Epidermal melanocyte (primary cell): ENCODE data around the gene VAC14.

Experiments used
- DNase-seq: peaks from one replicate; pipeline ENCODE4 v3.0.0; 2011; ENCODE audit warnings: low spot score; ENCODE audit not compliant: insufficient read length

Gene VAC14

DNA sequence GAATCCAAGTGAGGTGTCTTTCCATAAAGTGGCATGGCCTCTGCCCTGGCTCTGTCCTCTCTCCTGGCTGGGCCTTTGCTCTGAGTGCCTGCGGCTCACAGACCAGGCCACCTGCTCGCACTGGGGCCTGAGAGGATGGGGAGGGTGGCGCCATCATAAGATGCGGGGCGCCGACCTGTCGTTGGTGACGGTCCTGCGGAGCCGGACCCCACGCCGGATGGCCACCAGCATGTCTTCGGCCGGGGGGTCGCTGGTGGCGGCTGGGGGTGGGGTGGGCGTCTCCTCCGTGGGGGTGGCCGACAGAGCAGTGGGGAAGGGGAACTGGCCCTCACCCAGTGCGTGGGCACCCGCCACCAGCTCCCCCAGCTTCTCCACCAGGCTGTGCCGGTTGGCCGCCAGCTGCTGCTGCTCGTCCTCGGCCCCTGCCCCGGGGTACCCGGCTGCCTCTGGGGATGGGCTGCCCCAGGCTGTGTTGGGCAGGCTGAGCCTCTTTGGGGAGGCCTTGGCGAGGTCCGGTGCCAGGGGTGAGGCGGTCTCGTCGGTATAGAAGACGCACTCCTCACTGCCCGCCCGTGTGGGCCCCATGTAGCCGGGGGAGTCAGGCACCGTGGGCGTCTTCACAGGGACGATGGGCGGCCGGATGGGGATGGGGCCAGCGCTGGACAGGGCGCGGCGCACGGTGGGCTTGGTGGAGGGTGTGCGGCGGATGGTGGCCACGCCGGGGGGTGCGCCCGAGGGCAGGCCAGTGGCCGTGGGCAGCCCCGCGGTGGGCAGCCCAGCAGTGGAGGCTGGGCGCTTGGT is 137.2 kb downstream of the VAC14 start:
- no peak for DNase-seq

GRCh38 chr16:70662991-70663523 is 137.9 kb downstream of the VAC14 start:
- DNase-seq: no peak

- DNase-seq: no peak
Measured at GRCh38 chr16:70661918-70662641, 138.9 kb downstream of the VAC14 start.

DNA sequence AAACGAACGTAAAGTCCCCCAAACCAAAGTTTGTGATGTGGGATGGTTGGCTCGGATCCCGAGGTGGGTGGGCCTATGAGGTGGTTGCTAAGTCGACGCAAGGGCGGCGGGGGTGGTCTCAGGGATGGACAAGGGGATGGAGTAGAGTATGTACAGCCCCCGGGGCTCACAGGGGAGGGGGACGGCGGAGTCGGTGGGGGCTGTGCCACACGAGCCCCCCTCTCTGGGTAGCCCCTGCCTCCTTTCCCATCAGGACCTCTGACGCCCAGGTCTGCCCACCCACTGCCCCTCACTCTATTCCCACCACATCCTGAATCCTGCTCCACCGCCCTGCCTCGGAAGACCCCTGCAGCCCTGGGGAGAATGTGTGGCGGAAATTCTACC is 139.4 kb downstream of the VAC14 start:
- DNase-seq: no peak

- DNase-seq: no peak
Measured at GRCh38 chr16:70660672-70661350, 140.1 kb downstream of the VAC14 start.

- DNase-seq: no peak
Measured at GRCh38 chr16:70659953-70660671, 140.8 kb downstream of the VAC14 start.

DNA sequence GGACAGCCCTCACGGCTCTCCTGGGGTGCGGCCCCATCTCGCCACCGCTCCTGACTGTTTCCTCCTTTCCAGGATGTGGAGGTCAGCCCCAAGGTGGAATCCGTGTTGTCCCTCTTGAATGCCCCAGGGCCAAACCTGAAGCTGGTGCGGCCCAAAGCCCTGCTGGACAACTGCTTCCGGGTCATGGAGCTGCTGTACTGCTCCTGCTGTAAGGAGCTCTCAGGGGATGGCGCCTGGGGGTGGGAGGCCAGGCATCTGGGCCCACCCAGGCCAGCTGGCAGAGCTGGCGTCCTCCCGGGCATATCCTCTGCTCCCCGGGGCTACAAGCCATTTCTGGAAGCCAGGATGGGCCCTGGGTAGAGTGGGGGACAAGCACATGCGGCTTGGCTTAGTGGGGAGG is 141.4 kb downstream of the VAC14 start:
- DNase-seq: no peak

GRCh38 chr16:70658921-70659320 is 142.0 kb downstream of the VAC14 start:
- DNase-seq: no peak

DNA sequence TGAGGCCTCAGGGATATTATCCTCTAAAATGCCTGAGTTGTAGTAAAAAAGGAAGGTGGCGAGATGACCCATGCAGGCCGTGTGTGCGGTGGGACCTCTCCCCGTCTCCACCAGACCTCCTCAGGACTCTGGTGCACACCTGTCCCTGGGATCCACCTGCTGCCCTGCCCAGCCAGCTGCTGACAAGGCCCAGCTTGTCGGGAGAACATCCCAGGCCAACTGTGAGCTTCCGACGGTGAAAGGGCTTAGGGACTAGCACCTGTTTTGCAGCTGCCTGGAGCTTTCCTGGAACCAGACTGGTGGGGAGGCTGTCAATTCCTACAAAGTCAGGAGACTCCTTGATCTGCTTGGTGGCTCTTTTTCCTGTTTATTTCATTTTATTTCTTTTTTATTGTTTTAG is 143.0 kb downstream of the VAC14 start:
- DNase-seq: no peak

GRCh38 chr16:70656712-70657263 is 144.2 kb downstream of the VAC14 start:
- no peak for DNase-seq

DNA sequence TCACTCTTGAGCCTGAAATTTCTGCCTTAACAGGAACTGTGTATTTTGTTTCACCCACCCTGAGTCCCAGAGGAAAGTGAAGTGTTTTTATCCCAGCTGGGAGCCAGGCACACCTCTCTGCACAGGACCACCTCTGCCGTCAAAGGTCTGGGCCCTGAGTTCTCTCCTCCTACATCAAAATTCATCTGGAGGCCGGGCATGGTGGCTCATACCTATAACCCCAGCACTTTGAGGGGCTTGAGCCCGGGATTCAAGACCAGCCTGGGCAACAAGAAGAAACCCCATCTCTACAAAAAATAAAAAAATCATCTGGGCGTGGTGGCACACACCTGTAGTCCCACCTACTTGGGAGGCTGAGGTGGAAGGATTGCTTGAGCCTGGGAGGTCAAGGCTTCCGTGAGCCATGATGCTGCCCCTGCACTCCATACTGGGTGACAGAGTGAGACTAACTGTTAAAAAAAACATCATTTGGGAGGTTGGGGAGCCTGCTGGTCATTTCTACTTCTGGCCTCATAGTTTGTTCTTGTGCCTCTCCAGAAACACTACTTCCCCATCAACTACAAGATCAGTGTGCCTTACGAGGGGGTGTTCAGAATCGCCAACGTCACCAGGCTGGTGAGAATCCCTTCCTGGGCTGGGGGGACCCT is 144.8 kb downstream of the VAC14 start:
- no peak for DNase-seq

DNA sequence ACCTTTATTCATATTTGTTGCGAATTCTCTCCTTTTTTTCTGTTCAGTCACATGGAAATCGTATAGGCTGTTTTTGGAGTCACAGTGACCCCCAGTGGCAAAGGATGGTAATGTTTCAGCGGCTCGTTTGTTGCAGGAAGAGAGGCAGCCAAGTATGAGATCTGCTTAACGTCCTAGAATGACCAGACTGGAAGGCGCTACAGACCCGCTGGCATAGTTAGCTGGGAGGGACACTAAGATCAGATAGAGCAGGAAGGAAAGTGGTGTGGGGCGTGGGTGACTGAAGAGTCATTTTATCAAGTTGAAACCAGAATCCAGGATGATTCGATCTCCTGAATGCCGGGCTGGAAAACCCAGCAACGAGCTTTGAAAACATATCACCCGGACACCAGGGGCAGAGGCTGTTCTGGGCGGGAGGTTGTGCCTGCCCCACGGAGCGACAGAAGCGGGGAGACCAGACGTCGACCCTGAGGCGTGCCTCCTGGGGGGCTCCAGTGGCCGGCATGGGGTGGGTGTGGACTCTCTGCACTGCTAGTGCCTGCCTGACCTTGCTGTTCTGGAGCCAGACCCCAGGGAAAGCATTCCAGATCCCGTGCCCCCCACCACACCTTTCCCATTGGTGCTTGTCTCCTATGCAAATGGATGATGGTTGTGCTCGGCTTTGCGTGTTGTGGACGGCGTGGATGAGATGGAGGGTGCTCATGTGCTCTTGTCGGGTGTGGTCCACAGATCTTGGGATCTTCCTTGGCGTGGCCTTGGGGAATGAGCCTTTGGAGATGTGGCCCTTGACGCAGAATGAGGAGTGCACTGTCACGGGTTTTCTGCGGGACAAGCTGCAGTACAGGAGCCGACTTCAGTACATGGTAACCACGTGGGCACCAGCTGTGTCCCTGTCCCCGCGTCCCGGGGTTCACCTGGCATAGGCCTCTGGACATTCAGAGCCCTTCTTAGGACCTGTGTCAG is 146.9 kb downstream of the VAC14 start:
- no peak for DNase-seq

DNA sequence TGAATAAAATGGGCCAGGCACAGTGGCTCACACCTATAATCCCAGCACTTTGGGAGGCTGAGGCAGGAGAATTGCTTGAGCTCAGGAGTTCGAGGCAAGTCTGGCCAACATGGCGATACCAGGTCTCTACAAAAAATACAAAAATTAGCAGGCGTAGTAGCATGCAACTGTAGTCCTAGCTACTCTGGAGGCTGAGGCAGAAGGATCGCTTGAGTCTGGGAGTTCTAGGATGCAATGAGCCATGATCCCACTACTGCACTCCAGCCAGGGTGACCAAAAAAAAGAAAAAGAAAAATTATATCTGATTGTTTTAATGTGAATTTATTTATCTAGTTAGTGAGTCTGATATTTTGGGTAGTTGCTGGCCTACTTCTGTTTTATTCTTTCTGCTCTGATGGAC is 147.6 kb downstream of the VAC14 start:
- DNase-seq: no peak

- DNase-seq: no peak
Measured at GRCh38 chr16:70652322-70652721, 148.6 kb downstream of the VAC14 start.

DNA sequence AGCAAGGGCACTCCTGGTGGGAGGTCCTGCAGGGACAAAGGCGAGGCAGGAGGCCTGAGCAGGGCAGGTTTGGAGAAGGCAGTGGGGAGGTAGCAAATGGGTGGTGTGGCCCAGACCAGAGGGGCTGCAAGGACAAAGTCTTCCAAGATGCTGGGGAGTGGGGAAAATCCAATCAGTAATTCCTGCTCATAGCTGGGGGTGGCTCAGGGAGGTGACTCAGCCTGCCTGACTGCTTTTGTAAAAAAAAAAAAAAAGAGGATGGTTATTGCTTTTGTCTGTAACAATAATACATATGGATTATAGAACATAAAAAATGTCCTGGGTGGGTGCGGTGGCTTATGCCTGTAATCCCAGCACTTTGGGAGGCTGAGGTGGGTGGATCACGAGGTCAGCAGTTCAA is 149.4 kb downstream of the VAC14 start:
- DNase-seq: no peak

DNA sequence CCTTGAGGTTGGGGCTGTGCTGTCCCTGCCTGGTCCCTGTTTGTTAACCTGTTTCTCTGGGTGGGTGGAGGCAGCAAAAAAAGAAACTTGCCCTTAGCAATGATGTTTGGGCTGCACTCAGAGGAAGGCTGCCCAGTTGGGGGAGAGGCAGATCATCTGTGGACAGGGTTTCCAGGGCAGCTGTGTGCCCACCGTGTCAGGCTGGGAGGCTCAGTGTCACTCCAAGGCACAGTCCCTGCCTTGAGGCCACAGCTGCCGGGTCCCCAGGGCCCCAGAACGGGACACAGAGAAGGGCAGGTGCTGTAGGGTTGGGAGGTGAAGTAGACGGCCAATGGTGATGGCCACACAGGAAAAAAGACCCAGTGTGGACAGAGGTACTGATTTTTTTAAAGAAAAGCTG is 150.7 kb downstream of the VAC14 start:
- no peak for DNase-seq

GRCh38 chr16:70649300-70649699 is 151.7 kb downstream of the VAC14 start:
- no peak for DNase-seq

DNA sequence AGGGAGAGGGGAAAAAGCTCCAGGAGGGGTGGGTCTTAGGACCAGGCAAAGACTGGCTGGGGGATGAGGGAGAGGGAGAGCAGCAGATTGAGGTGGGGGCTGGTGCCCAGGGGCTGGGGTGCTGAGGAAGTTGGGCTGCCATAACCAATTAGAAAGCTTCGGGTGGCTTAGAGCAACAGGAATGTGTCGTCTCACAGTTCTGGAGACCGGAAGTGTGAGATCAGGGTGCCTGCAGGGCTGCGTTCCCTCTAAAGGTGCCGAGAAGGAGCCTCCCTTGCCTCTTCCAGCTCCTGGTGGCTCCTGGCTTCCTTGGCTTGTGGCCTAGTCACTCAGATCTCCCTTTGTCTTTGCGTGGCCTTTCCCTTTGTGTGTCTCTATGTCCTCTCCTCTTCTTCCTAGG is 152.4 kb downstream of the VAC14 start:
- DNase-seq: no peak
